HEK293 (cell line): ENCODE measurements around the gene SSBP2.

Source experiments
- HOXC10 ChIP-seq: sonication (generic); formaldehyde crosslinking; IDR thresholded peaks from 2 replicates; pipeline ENCODE4 v1.8.1; 2023; ENCODE audit warnings: mild to moderate bottlenecking, missing genetic modification reagents
- IKZF3 ChIP-seq: fragments of 450-650 bp; IDR thresholded peaks from 2 replicates; pipeline ENCODE4 v1.5.0; 2018; ENCODE audit warnings: missing biosample characterization, mild to moderate bottlenecking, missing genetic modification characterization, moderate library complexity
- SCRT2 ChIP-seq: fragments of 450-650 bp; formaldehyde crosslinking; IDR thresholded peaks from 2 replicates; pipeline ENCODE4 v1.5.1; 2016; ENCODE audit warnings: missing biosample characterization, missing genetic modification characterization
- ZBTB20 ChIP-seq: fragments of 450-650 bp; formaldehyde crosslinking; IDR thresholded peaks from 2 replicates; pipeline ENCODE4 v1.5.1; 2016; ENCODE audit warnings: missing biosample characterization, missing genetic modification characterization
- ZNF169 ChIP-seq: fragments of 450-650 bp; formaldehyde crosslinking; IDR thresholded peaks from 2 replicates; pipeline ENCODE4 v1.5.1; 2016; ENCODE audit warnings: missing biosample characterization, missing genetic modification characterization
- ZNF664 ChIP-seq: fragments of 450-650 bp; formaldehyde crosslinking; IDR thresholded peaks from 2 replicates; pipeline ENCODE4 v1.5.1; 2016; ENCODE audit warnings: missing biosample characterization, missing genetic modification characterization
- ZNF837 ChIP-seq: fragments of 450-650 bp; formaldehyde crosslinking; IDR thresholded peaks from 2 replicates; pipeline ENCODE4 v1.5.1; 2016; ENCODE audit warnings: missing biosample characterization, missing genetic modification characterization
- TF ChIP-seq, protein P1 (sequence below): fragments of 450-650 bp; formaldehyde crosslinking; IDR thresholded peaks from 2 replicates; pipeline ENCODE4 v1.5.1; 2016; ENCODE audit warnings: missing biosample characterization, missing genetic modification characterization
- TF ChIP-seq, protein P2 (sequence below): fragments of 450-650 bp; formaldehyde crosslinking; IDR thresholded peaks from 2 replicates; pipeline ENCODE4 v1.5.1; 2016; ENCODE audit warnings: missing biosample characterization, missing genetic modification characterization
- TF ChIP-seq, protein P3 (sequence below): fragments of 450-650 bp; formaldehyde crosslinking; IDR thresholded peaks from 2 replicates; pipeline ENCODE4 v1.5.1; 2016; ENCODE audit warnings: missing biosample characterization, missing genetic modification characterization
- TF ChIP-seq, protein P4 (sequence below): sonication (generic); formaldehyde crosslinking; IDR thresholded peaks from 2 replicates; pipeline ENCODE4 v1.8.1; 2022; ENCODE audit warnings: mild to moderate bottlenecking, moderate library complexity, missing genetic modification reagents
- TF ChIP-seq, protein P5 (sequence below): fragments of 450-650 bp; formaldehyde crosslinking; IDR thresholded peaks from 2 replicates; pipeline ENCODE4 v1.5.1; 2016; ENCODE audit warnings: missing biosample characterization, missing genetic modification characterization, low read depth
- TF ChIP-seq, protein P6 (sequence below): fragments of 450-650 bp; formaldehyde crosslinking; IDR thresholded peaks from 2 replicates; pipeline ENCODE4 v1.5.1; 2016; ENCODE audit warnings: missing biosample characterization, missing genetic modification characterization

DNA sequence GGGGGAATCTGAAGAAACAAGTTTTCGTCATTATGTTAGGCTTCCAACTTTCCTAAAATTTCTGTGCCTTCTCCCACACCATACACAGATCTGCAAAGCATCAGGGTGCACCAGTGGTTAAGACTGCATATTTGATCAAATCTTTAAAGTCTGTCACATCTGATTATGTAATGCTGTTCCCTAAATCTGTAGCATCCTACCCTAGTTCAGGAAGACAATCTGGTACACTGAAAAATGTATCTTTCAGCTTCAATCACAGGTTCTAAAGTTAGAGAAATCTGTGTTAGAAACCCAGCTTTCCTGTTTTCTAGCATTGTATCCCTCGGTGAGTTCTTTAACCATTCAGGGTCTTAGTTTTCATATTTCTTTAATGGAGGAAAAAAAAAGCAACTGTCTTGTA lies 3.9 kb downstream of the SSBP2 start:
- TF ChIP-seq, protein P1, sequence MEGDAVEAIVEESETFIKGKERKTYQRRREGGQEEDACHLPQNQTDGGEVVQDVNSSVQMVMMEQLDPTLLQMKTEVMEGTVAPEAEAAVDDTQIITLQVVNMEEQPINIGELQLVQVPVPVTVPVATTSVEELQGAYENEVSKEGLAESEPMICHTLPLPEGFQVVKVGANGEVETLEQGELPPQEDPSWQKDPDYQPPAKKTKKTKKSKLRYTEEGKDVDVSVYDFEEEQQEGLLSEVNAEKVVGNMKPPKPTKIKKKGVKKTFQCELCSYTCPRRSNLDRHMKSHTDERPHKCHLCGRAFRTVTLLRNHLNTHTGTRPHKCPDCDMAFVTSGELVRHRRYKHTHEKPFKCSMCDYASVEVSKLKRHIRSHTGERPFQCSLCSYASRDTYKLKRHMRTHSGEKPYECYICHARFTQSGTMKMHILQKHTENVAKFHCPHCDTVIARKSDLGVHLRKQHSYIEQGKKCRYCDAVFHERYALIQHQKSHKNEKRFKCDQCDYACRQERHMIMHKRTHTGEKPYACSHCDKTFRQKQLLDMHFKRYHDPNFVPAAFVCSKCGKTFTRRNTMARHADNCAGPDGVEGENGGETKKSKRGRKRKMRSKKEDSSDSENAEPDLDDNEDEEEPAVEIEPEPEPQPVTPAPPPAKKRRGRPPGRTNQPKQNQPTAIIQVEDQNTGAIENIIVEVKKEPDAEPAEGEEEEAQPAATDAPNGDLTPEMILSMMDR (tag by site-specific recombination) = no peak
- TF ChIP-seq ZNF837 (tag by site-specific recombination) (no peak), ZBTB20 (tag by site-specific recombination) (no peak), ZNF169 (tag by site-specific recombination) (no peak), IKZF3 (tag by site-specific recombination) (no peak), HOXC10 (CRISPR knock-in tag) (no peak), ZNF664 (tag by site-specific recombination) (no peak), SCRT2 (tag by site-specific recombination) (no peak)
- TF ChIP-seq, protein P2, sequence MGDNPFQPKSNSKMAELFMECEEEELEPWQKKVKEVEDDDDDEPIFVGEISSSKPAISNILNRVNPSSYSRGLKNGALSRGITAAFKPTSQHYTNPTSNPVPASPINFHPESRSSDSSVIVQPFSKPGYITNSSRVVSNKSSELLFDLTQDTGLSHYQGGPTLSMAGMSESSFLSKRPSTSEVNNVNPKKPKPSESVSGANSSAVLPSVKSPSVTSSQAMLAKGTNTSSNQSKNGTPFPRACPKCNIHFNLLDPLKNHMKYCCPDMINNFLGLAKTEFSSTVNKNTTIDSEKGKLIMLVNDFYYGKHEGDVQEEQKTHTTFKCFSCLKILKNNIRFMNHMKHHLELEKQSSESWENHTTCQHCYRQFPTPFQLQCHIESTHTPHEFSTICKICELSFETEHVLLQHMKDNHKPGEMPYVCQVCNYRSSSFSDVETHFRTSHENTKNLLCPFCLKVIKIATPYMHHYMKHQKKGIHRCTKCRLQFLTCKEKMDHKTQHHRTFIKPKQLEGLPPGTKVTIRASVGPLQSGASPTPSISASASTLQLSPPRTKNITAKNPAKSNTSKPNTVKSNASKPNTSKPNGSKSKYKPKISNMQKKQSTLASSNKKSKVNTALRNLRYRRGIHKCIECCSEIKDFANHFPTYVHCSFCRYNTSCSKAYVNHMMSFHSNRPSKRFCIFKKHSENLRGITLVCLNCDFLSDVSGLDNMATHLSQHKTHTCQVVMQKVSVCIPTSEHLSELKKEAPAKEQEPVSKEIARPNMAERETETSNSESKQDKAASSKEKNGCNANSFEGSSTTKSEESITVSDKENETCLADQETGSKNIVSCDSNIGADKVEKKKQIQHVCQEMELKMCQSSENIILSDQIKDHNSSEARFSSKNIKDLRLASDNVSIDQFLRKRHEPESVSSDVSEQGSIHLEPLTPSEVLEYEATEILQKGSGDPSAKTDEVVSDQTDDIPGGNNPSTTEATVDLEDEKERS (tag by site-specific recombination) = no peak
- TF ChIP-seq, protein P3, sequence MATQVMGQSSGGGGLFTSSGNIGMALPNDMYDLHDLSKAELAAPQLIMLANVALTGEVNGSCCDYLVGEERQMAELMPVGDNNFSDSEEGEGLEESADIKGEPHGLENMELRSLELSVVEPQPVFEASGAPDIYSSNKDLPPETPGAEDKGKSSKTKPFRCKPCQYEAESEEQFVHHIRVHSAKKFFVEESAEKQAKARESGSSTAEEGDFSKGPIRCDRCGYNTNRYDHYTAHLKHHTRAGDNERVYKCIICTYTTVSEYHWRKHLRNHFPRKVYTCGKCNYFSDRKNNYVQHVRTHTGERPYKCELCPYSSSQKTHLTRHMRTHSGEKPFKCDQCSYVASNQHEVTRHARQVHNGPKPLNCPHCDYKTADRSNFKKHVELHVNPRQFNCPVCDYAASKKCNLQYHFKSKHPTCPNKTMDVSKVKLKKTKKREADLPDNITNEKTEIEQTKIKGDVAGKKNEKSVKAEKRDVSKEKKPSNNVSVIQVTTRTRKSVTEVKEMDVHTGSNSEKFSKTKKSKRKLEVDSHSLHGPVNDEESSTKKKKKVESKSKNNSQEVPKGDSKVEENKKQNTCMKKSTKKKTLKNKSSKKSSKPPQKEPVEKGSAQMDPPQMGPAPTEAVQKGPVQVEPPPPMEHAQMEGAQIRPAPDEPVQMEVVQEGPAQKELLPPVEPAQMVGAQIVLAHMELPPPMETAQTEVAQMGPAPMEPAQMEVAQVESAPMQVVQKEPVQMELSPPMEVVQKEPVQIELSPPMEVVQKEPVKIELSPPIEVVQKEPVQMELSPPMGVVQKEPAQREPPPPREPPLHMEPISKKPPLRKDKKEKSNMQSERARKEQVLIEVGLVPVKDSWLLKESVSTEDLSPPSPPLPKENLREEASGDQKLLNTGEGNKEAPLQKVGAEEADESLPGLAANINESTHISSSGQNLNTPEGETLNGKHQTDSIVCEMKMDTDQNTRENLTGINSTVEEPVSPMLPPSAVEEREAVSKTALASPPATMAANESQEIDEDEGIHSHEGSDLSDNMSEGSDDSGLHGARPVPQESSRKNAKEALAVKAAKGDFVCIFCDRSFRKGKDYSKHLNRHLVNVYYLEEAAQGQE (tag by site-specific recombination) = no peak
- TF ChIP-seq, protein P4, sequence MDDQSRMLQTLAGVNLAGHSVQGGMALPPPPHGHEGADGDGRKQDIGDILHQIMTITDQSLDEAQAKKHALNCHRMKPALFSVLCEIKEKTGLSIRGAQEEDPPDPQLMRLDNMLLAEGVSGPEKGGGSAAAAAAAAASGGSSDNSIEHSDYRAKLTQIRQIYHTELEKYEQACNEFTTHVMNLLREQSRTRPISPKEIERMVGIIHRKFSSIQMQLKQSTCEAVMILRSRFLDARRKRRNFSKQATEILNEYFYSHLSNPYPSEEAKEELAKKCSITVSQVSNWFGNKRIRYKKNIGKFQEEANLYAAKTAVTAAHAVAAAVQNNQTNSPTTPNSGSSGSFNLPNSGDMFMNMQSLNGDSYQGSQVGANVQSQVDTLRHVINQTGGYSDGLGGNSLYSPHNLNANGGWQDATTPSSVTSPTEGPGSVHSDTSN (CRISPR knock-in tag) = no peak
- TF ChIP-seq, protein P5, sequence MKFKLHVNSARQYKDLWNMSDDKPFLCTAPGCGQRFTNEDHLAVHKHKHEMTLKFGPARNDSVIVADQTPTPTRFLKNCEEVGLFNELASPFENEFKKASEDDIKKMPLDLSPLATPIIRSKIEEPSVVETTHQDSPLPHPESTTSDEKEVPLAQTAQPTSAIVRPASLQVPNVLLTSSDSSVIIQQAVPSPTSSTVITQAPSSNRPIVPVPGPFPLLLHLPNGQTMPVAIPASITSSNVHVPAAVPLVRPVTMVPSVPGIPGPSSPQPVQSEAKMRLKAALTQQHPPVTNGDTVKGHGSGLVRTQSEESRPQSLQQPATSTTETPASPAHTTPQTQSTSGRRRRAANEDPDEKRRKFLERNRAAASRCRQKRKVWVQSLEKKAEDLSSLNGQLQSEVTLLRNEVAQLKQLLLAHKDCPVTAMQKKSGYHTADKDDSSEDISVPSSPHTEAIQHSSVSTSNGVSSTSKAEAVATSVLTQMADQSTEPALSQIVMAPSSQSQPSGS = no peak
- TF ChIP-seq, protein P6, sequence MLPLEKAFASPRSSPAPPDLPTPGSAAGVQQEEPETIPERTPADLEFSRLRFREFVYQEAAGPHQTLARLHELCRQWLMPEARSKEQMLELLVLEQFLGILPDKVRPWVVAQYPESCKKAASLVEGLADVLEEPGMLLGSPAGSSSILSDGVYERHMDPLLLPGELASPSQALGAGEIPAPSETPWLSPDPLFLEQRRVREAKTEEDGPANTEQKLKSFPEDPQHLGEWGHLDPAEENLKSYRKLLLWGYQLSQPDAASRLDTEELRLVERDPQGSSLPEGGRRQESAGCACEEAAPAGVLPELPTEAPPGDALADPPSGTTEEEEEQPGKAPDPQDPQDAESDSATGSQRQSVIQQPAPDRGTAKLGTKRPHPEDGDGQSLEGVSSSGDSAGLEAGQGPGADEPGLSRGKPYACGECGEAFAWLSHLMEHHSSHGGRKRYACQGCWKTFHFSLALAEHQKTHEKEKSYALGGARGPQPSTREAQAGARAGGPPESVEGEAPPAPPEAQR (tag by site-specific recombination) = no peak
